ENCODE results near the gene RANBP10. TPM values are rescaled to one million over a fixed set of nuclear protein-coding genes. Genes with fewer than 3 reads are reported as not detected.

RANBP10 gene
- total and polyA plus RNA-seq, 8 donors: 16.8 to 45.8 (median 34.5) TPM

DNA sequence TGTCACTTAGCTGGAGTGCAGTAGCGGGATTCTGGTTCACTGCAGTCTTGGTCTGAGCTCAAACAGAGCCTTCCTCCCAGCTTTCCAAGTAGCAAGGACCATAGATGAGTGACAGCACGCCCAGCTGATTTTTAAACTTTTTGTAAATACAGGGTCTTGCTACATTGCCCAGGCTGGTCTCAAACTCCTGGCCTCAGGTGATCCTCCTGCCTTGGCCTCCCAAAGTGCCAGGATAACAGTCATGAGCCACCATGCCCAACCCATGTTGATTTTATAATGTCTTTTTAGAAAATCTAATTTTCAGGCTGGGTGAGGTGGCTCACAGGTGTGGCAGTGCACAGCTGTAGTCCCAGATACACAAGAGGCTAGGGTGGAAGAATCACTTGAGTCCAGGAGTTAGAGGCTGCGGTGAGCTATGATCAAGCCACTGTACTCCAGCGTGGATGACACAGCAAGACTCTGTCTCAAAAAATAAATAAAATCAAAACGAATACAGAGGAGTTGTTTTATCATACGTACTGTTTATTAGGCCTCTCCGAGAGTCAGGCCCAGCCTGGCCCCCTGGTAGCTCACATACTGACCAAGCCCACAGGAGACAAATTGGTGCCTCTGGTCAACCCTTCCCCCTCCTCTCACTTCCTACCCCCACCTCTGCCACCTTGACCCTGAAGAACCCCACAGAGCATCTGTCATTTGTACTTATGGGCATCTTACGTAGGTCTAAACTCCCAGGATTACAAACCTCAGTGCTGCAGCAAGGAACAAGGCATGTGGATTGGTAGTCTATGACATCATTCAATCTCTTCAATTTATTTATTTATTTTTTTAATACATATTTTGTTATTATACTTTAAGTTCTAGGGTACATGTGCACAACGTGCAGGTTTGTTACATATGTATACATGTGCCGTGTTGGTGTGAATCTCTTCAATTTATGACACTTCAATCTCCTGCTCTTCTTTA is 126.1 kb downstream of the RANBP10 start:
- intact Hi-C loops (cut with DNase I): loop anchor here in 1 of 2 donors (10.0 kb wide), 2 partner anchors 145 to 245 kb away; no protein-coding TSS in a partner anchor
- H3K36me3 ChIP-seq: peaks cover 0 to 37% of the 10 kb centered on the region in 2 donors
- DNase-seq (no peak), ATAC-seq (no peak)
- no peak overlapping the region for H3K27ac ChIP-seq
- no peak overlapping the region for H3K4me3 ChIP-seq
- no peaks in the 10 kb centered on the region for H3K27me3 ChIP-seq
- TF ChIP-seq, protein P1, sequence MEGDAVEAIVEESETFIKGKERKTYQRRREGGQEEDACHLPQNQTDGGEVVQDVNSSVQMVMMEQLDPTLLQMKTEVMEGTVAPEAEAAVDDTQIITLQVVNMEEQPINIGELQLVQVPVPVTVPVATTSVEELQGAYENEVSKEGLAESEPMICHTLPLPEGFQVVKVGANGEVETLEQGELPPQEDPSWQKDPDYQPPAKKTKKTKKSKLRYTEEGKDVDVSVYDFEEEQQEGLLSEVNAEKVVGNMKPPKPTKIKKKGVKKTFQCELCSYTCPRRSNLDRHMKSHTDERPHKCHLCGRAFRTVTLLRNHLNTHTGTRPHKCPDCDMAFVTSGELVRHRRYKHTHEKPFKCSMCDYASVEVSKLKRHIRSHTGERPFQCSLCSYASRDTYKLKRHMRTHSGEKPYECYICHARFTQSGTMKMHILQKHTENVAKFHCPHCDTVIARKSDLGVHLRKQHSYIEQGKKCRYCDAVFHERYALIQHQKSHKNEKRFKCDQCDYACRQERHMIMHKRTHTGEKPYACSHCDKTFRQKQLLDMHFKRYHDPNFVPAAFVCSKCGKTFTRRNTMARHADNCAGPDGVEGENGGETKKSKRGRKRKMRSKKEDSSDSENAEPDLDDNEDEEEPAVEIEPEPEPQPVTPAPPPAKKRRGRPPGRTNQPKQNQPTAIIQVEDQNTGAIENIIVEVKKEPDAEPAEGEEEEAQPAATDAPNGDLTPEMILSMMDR (IDR thresholded peaks at IDR 0.05): no peak
- no peaks in the 10 kb centered on the region for H3K9me3 ChIP-seq
- H3K4me1 ChIP-seq: peaks cover 0 to 29% of the 10 kb centered on the region in 2 donors

DNA sequence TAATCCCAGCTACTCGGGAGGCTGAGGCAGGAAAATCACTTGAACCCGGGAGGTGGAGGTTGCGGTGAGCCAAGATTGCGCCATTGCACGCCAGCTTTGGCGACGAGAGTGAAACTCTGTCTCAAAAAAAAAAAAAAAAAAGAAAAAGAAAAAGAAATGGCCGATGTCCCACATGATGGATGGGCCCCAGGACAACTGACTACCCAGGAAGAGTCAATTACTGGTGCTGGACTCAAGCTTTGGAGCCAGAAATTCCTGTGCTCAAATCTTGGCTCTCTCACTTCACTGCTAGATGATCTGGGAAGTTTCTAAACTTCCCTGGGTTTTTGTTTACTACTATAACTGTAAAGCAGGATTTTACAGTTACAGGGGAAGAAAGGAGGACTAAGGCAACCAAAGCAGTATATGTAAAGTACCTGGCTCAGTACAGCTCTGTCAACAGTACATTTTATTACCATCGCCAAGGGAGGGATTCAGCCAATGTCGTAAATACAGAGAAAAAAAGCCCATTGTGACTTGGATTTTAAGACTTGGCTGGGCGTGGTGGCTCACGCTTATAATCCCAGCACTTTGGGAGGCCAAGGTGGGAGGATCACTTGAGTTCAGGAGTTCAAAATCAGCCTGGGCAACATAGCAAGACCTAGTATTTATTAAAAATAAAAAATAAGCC is 127.9 kb downstream of the RANBP10 start:
- no peak for ATAC-seq
- Histone ChIP-seq H3K9me3 (no peaks in the 10 kb centered on the region), H3K4me3 (no peak overlapping the region), H3K36me3 (peaks cover 0 to 29% of the 10 kb centered on the region in 2 donors), H3K27ac (no peak overlapping the region), H3K4me1 (peaks cover 15 to 36% of the 10 kb centered on the region in 2 donors), H3K27me3 (no peaks in the 10 kb centered on the region)
- no peak for DNase-seq
- intact Hi-C loops (cut with DNase I): loop anchor here in 1 of 2 donors (10.0 kb wide), 2 partner anchors 146 to 246 kb away; no protein-coding TSS in a partner anchor
- TF ChIP-seq, protein P1 (IDR thresholded peaks at IDR 0.05): no peak

DNA sequence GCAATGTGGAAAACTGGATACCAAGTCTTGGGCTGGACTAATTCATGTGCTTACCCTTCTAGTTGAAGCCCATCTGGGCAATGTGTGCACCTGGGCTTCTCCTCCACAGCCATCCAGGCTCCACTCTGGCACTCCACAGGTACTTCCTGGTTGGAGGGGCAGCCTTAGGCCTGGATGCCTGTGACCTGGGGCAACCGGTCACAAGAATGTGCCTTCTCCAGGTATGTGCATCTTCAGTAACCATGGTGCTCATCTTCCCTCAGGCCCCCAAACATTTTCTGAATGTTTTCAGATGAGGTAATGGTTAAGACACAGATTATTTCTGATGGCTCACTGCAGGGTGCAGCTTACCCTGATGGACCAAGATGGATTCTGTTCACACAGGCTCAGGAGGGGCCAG is 128.6 kb downstream of the RANBP10 start:
- DNase-seq (no peak), ATAC-seq (no peak)
- intact Hi-C loops (cut with DNase I): loop anchor here in 1 of 2 donors (10.0 kb wide), 2 partner anchors 147 to 247 kb away; no protein-coding TSS in a partner anchor
- Histone ChIP-seq H3K4me1 (peaks cover 22 to 44% of the 10 kb centered on the region in 2 donors), H3K27me3 (no peaks in the 10 kb centered on the region), H3K9me3 (no peaks in the 10 kb centered on the region), H3K27ac (no peak overlapping the region), H3K4me3 (no peak overlapping the region), H3K36me3 (peaks cover 0 to 22% of the 10 kb centered on the region in 2 donors)
- TF ChIP-seq, protein P1 (IDR thresholded peaks at IDR 0.05): no peak

DNA sequence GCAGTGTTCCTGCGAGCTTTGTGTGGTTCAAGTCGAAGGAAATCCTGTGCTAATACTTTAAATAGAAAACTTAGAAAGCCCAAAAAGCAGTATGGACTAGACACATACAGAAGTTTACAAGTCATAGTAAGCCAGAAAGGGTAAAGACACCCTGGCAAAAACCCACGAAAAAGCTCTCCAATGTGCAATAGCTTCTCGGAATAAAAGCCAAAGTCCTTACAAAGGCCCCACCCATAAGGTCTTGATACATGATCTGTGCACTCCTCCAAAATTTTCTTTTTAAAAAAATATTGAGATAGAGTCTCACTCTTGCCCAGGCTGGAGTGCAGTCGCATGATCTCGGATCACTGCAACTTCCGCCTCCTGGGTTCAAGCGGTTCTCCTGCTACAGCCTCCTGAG is 129.4 kb downstream of the RANBP10 start:
- Histone ChIP-seq H3K27me3 (no peaks in the 10 kb centered on the region), H3K4me3 (no peak overlapping the region), H3K36me3 (peaks cover 0 to 17% of the 10 kb centered on the region in 2 donors), H3K9me3 (no peaks in the 10 kb centered on the region), H3K4me1 (peaks cover 27 to 52% of the 10 kb centered on the region in 2 donors), H3K27ac (peak overlapping the region in 1 of 2 donors; percentile 45)
- DNase-seq: no peak
- intact Hi-C loops (cut with DNase I): loop anchor here in 1 of 2 donors (10.0 kb wide), 2 partner anchors 148 to 248 kb away; no protein-coding TSS in a partner anchor
- no peak for ATAC-seq
- TF ChIP-seq, protein P1 (IDR thresholded peaks at IDR 0.05): no peak
